HG03469 (cell line): Measurements from ENCODE around the gene FGF19.

Experiments used
- ATAC-seq: cut with Tn5 transposase; IDR thresholded peaks from one replicate; pipeline ENCODE4 v1.9.1; 2021; ENCODE audit warnings: mild to moderate bottlenecking, moderate library complexity, moderate number of reproducible peaks; ENCODE audit not compliant: unreplicated experiment

FGF19 gene

GRCh38 chr11:69718912-69719311, 15.1 kb upstream of the FGF19 start:
- ATAC-seq = no peak

DNA sequence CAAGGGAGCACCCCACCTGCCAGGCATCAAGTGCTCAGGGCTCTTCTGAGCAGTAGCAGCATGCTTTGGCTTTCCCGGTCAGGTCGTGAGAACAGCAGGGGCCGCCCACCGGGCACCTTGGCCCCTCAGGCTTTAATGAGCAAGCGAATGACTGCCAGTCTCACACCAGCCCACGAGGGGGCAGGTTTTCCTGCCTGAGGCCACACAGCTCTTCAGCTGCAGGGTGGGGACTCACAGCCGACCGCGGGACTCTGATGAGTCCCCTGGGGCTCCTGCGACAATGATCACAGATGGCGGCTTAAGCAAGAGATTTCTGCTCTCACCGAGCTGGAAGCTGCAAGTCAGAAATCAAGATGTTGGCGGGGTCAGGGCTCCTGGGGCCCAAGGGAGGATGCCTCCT, 14.3 kb upstream of the FGF19 start:
- ATAC-seq = no peak

DNA sequence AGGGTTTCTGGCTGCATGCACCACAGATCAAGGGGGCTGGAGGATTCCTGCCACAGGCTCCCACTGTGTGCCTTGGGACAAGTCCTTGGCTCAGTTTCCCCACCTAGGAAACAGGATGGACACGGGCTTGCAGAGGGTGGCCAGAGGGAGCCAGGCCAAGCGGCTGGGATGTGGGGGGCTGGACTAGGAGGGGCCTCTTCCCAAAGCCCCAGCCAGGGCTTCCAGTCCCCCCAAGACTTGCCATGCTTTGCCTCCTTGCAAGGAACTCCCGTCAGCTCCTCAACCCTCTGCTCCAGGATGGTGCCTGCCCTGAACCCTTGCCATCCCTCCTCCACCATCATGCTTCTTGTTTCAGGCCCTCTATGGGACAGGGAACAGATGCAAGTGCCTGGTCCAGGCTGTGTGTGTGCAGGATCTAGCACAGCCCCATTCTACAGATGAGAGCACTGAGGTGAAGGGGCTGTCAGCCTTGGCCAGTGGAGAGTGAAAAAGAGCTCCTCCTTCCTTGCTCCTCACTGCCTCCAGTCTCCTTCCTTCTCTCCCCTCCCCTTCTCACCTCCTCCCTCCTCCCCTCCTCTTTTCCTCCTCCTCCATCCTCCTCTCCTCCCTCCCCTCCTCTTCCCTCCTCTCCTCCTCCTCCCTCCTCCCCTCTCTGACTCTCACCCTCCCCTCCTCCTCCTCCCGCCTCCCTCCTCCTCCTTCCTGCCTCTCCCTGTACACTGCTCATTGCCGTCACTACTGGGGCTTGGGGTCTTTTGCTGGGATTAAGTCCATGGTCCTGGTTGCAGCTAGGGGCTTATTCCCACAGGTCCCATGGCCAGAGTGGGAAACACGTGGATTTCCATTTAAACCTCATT, 13.3 kb upstream of the FGF19 start:
- no peak for ATAC-seq

DNA sequence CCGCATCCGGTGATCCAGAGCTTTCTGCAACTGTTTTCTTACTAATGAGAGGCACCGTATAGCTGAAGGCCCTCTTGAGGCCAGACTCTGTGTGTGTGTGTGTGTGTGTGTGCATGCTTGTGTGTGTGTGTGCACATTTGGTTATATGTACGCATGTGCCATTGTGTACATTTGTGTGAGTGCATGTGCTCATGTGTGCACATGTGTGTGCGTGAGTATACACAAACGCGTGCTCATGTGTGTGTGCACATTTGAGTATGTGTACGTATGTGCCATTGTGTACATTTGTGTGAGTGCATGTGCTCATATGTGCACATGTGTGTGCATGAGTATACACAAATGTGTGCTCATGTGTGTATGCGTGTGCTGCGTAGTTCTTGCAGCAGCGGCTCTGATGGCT, 12.3 kb upstream of the FGF19 start:
- ATAC-seq = no peak

DNA sequence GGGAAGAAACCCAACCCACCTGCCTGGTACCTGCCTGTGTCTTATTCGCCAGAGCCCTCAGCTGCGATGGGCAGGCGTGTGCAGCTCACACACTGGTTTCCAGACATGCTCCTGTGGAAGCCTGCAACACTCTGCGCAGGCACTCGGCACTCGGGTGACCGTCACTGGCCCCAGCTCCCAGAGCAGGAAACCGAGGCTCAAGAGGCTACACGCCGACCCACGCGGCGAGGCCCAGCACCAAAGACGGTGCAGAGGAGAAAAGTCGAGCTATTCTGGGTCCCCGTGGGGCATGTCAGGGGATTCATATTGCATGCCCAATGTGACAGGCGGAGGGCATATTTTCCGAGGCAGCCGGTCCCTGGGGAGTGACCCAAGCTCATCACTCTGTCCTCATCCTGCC, 11.6 kb upstream of the FGF19 start:
- ATAC-seq = no peak

DNA sequence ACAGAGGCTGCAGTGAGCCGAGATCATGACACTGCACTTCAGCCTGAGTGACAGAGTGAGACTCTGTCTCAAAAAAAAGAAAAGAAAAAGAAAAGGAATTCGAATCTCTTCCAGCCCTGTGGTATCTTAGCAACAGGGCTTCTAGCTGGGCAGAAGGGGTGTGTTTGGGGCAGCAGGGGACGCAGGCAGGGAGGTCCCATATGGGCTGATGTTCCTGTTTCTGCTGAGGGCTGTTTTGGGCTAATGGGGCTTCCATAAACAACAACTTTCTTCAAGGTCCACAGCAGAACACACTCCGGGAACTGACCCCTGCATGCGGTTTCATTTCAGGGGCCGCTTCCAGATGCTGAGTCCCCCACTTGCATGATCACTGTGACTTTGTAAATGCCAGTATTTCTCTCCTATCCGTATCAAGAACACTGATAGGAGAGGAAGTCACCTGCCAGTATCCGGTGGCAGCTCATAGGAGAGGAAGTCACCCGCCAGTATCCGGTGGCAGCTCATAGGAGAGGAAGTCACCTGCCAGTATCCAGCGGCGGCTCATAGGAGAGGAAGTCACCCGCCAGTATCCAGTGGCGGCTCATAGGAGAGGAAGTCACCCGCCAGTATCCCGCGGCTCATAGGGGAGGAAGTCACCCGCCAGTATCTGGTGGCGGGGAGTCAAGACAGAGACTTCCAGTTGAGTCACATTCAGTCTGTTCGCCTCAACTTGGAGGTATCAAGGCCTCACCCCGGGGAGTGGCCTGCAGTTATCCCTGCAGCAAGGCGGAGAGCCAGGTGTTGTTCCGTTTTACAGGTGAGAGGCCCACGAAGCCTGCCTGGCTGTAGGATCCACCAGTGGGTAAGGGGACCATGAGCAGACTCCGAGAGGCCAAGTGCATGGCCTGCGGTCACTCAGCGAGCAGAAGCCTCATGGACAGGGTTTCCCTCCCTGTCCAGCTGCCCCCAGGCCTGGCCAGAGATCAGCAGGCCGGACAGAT, 8.3 kb upstream of the FGF19 start:
- no peak for ATAC-seq

- no peak for ATAC-seq
Measured at GRCh38 chr11:69708736-69709401, 5.0 kb upstream of the FGF19 start.

GRCh38 chr11:69707176-69707575, 3.4 kb upstream of the FGF19 start:
- ATAC-seq = no peak

DNA sequence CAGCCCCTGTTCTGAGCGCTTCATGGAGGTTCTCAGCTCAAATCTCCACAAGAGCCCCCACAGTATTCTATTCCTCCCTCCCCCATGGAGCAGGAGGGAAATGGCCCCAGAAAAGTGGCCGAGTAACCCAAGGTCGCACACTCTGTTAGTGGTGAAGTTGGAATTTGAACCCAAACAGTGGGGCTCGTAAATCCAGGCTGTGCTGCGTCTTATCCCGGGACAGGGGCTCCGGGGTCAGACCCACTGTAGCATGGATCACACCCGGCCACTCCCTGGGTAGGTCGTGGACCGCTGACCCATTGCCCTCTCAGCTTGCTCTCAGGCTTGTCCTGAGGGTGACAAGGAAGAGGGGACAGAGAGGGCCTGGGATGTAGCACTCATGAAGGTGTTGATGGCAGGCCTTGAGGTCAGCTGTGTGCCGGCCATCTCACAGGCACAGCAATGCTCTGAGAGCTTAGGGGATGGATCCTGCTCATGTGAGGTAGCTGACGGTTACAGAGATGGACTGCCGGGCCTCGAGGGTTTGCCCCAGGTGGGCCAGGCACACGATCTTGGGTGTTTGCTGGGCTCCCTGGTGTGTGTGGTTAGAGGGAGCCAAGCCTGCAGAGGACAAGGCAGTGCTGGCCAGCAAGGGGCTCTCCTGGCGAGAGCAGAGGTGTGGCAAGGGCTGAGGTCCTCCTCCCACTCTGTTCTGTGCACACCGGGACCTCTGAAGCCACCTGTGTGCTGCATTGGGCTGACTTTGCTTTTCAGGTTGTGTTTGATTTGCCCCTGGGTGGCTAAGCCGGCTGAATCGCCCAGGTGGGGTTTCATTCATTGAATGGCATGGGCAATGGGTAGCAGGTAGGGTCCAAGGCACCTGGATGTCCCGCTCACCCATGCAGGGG, 2.3 kb upstream of the FGF19 start:
- ATAC-seq = no peak

GRCh38 chr11:69705351-69705811, 1.6 kb upstream of the FGF19 start:
- ATAC-seq = no peak

DNA sequence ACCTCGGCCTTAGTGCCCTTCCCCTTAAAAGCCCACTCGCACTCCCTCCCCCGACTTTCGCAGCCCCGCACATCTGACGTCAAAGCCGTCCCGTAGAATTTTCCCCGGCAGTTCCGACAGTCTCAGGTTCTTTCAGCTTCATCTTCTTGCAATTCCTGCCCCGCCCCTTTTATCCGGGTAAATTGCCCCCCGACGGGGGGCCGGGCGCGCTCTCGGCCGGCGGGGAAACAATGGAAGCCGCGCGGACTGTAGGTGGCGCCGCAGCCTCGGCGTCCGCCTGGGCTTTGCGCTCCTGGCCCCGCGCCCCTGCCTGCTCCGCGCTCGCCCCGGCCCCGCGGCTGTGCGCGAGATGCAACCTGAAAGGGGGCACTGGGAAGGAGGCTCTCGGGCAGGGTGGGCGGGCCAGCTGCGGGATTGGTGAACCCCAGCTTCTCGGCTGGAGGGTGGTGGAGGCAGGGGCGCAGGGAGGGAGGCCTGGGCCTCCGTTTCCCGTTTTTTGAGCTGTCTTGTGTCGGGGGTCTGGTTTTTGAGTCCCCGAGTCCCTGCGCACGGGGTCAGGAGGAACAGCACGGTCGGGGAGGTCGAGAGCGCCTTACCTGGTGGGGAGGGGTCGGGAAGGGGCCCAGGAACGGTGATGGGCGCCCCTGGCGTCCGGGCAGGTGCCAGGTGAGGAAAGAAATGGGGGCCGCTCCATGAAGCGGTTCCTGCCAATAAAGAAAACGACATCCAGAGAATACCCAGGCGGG, 859 bp upstream of the FGF19 start:
- ATAC-seq = no peak

DNA sequence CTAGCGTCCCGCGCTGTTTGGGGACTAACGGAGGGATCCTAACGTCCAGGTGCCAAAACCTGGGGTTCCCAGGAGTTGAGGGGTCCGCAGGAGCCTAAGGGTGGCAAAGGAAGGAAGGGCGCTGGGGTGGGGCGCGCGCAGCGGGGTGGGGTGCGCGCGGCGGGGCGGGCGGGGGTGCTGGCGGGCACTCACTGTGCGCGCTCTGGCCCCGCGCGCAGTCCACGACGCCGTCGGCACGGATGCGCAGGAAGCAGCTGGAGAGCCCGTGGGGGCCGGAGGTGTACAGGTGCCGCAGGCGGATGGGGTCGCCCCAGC, 412 bp downstream of the FGF19 start:
- ATAC-seq = no peak

DNA sequence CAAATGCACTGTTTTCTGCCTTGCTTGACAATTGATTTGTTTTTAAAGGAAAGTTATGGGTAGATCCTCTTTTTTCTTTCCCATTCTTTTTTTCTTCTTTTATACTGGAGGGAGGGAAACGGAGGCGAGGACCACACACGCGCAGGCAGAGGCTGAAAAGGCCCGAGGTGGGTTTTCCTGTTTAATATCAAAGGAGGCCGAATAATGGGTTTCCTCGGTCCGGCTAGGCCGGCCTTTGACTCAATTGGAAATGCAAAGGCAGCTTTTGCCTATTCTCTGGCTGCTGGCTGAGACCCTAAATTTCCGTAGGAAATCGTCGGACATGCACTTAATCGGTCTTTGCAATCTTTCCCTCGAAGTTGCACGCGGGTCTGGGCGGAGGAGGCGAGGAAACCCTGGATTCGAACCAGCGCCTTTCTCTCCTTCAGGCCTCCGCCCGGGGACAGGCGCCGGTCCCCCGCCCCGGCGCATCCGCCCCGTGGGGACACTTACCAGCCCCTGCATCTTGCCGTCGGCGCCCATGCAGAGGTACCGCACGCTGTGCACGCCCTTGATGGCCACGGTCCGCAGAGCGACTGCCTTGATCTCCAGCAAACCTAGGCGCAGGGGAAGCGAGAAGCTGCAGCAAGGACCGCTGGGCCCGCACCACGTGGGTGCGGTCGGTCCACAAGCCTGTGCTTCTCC, 911 bp downstream of the FGF19 start:
- ATAC-seq = no peak

DNA sequence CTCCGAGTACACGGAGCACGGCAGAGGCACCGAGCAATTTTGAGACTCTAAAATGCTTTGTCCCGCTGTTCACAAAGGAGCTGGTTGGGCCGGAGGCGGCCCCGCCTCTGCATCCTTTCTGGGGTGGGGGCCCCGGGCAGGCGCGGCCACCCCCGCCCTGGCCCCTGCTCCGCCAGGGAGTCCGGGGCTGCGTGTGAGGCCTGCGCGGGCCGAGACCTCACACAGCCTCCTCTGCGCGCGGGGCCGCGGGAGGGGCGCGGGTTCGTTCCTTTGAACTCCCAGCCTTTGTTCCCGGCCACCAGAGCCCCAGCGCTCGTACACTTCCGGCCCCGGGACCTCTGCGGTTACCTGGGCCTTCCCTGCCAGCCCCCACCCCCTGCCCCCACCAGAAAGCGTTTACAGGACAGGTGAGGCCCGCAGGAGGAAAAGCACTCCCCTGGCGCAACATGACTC, 1.6 kb downstream of the FGF19 start:
- ATAC-seq = no peak

- no peak for ATAC-seq
Measured at GRCh38 chr11:69700278-69701140, 3.3 kb downstream of the FGF19 start.

DNA sequence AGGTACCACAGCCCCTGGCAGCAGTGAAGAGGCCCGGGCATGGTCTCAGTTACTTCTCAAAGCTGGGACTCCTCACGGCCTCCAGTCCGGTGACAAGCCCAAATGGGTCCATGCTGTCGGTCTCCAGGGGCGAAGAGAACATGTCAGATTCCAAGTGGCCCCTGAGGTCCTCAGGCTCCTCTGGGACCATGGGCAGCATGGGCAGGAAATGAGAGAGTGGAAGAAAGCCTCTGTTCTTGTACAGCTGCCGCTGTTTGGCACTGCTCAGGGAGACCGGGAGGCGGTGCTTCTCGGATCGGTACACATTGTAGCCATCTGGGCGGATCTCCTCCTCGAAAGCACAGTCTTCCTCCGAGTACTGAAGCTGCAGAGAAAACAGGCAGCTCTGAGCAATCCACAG, 4.6 kb downstream of the FGF19 start:
- ATAC-seq = no peak

DNA sequence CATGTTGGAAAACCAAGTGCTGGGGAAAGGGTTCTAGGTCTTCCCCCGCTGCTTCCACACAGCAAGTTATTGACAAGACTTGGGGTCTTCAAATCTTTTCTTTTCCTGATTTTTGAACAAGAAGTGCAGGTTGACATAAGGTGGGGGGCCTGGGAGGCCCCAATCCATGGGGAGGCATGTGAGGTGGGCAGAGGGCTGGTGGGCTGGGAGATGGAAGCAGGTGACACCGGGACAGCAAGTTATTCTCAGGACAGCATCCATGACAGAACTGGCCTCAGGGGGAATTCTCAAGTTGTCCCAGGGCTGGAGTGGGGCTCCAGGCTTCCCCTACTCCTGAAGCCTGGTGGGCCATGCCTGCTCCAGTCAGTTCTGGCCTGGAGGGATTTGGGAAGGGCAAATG, 5.5 kb downstream of the FGF19 start:
- no peak for ATAC-seq

- ATAC-seq = no peak
Measured at GRCh38 chr11:69697861-69698260, 6.0 kb downstream of the FGF19 start.
